Activated naive CD8-positive, alpha-beta T cell treated with anti-CD3 and anti-CD28 coated beads for 36 hours (primary cell): Measurements from ENCODE around the gene INHBC. TPM values are rescaled to one million over a fixed set of nuclear protein-coding genes. Genes with fewer than 3 reads are reported as not detected.
"Not testable (repeated sequence)": the region's sequence is repeated elsewhere in the genome, so short reads cannot be mapped to it uniquely, and the experiment has no call there.

ENCODE experiments used
- DNase-seq: peaks from one replicate; pipeline ENCODE4 v3.0.0; 2021
- H3K27ac Mint-ChIP-seq: one replicate; pipeline ENCODE4 v1.8.0; 2022; ENCODE audit warnings: mild to moderate bottlenecking, moderate library complexity, mixed read lengths
- H3K27me3 Mint-ChIP-seq: one replicate; pipeline ENCODE4 v1.8.0; 2022; ENCODE audit warnings: mild to moderate bottlenecking, mixed read lengths
- H3K36me3 Mint-ChIP-seq: one replicate; pipeline ENCODE4 v1.8.0; 2021; ENCODE audit warnings: mild to moderate bottlenecking, mixed read lengths
- H3K4me1 Mint-ChIP-seq: one replicate; pipeline ENCODE4 v1.8.0; 2021; ENCODE audit warnings: mixed read lengths
- H3K4me3 Mint-ChIP-seq: one replicate; pipeline ENCODE4 v1.8.0; 2022; ENCODE audit warnings: mild to moderate bottlenecking, moderate library complexity, mixed read lengths
- H3K9me3 Mint-ChIP-seq: one replicate; pipeline ENCODE4 v1.8.0; 2022; ENCODE audit warnings: mixed read lengths
- total RNA-seq, 2 experiments: library from RNA; stranded (reverse); gene quantifications; one replicate each; pipeline ENCODE4 v1.2.3, GENCODE V29; 2021

The INHBC gene
- total RNA-seq, 2 experiments from 2014 or later, result not detected

- no peak overlapping the region for H3K27ac Mint-ChIP-seq
- no peak for DNase-seq
- peaks cover 56% of the 10 kb centered on the region for H3K36me3 Mint-ChIP-seq
- H3K4me1 Mint-ChIP-seq, result peaks cover 30% of the 10 kb centered on the region
- no peaks in the 10 kb centered on the region for H3K9me3 Mint-ChIP-seq
- no peak overlapping the region for H3K4me3 Mint-ChIP-seq
- H3K27me3 Mint-ChIP-seq, result no peaks in the 10 kb centered on the region
These were observed 55.5 kb downstream of the INHBC start for GRCh38 chr12:57490126-57490525.

- Mint-ChIP-seq H3K4me3 (peak overlapping the region; percentile 16), H3K9me3 (no peaks in the 10 kb centered on the region), H3K27me3 (no peaks in the 10 kb centered on the region), H3K36me3 (peaks cover 59% of the 10 kb centered on the region), H3K27ac (peak overlapping the region; percentile 76), H3K4me1 (peaks cover 30% of the 10 kb centered on the region)
- no peak for DNase-seq
These were observed 57.1 kb downstream of the INHBC start for GRCh38 chr12:57491393-57492280.

GRCh38 chr12:57495051-57495701 lies 60.6 kb downstream of the INHBC start:
- peaks cover 63% of the 10 kb centered on the region for H3K36me3 Mint-ChIP-seq
- H3K9me3 Mint-ChIP-seq, DNase-seq, H3K4me3 Mint-ChIP-seq, H3K27ac Mint-ChIP-seq, H3K27me3 Mint-ChIP-seq: not testable (repeated sequence)
- peaks cover 19% of the 10 kb centered on the region for H3K4me1 Mint-ChIP-seq

- peak overlapping the region; percentile 32 for H3K27ac Mint-ChIP-seq
- DNase-seq, result no peak
- H3K36me3 Mint-ChIP-seq, result peaks cover 66% of the 10 kb centered on the region
- peaks cover 3% of the 10 kb centered on the region for H3K9me3 Mint-ChIP-seq
- H3K4me3 Mint-ChIP-seq, result no peak overlapping the region
- peaks cover 14% of the 10 kb centered on the region for H3K4me1 Mint-ChIP-seq
- no peaks in the 10 kb centered on the region for H3K27me3 Mint-ChIP-seq
These were observed 62.2 kb downstream of the INHBC start for GRCh38 chr12:57496822-57497221.

- no peak for DNase-seq
- H3K4me1 Mint-ChIP-seq, result peaks cover 14% of the 10 kb centered on the region
- peak overlapping the region; percentile 32 for H3K27ac Mint-ChIP-seq
- no peaks in the 10 kb centered on the region for H3K27me3 Mint-ChIP-seq
- no peak overlapping the region for H3K4me3 Mint-ChIP-seq
- peaks cover 64% of the 10 kb centered on the region for H3K36me3 Mint-ChIP-seq
- H3K9me3 Mint-ChIP-seq, result peaks cover 3% of the 10 kb centered on the region
These were observed 62.9 kb downstream of the INHBC start for GRCh38 chr12:57497223-57498131.

GRCh38 chr12:57498132-57498502 lies 63.5 kb downstream of the INHBC start:
- H3K4me1 Mint-ChIP-seq, result peaks cover 8% of the 10 kb centered on the region
- H3K27me3 Mint-ChIP-seq, result no peaks in the 10 kb centered on the region
- peaks cover 3% of the 10 kb centered on the region for H3K9me3 Mint-ChIP-seq
- no peak overlapping the region for H3K4me3 Mint-ChIP-seq
- H3K36me3 Mint-ChIP-seq, result peaks cover 60% of the 10 kb centered on the region
- DNase-seq, result no peak
- no peak overlapping the region for H3K27ac Mint-ChIP-seq

GRCh38 chr12:57498571-57498970 lies 64.0 kb downstream of the INHBC start:
- Mint-ChIP-seq H3K36me3 (peaks cover 60% of the 10 kb centered on the region), H3K9me3 (peaks cover 3% of the 10 kb centered on the region), H3K27me3 (no peaks in the 10 kb centered on the region), H3K27ac (peak overlapping the region; percentile 27), H3K4me3 (no peak overlapping the region), H3K4me1 (peaks cover 8% of the 10 kb centered on the region)
- DNase-seq, result no peak

- Mint-ChIP-seq H3K27ac (no peak overlapping the region), H3K27me3 (no peaks in the 10 kb centered on the region), H3K9me3 (peaks cover 3% of the 10 kb centered on the region), H3K36me3 (peaks cover 58% of the 10 kb centered on the region), H3K4me1 (peaks cover 11% of the 10 kb centered on the region), H3K4me3 (no peak overlapping the region)
- no peak for DNase-seq
These were observed 65.6 kb downstream of the INHBC start for GRCh38 chr12:57500213-57500612.

Other genes starting within 250 kb of the INHBC start
- gene NXPH4, start 218.0 kb upstream of the INHBC start, total RNA-seq, result under 1 TPM; 0.19 to 0.26 TPM
- gene SHMT2, start 205.1 kb upstream of the INHBC start, total RNA-seq, result 100 to 1,000 TPM; 517 to 532 TPM
- gene STAC3, start 183.6 kb upstream of the INHBC start, total RNA-seq, result 1 to 10 TPM; 2.0 to 2.6 TPM
- 10 to 100 TPM; 22.8 to 24.2 TPM for gene R3HDM2, start 3.7 kb upstream of the INHBC start, total RNA-seq
- 1 to 10 TPM; 1.2 to 1.7 TPM for gene INHBE, start 20.5 kb downstream of the INHBC start, total RNA-seq
- gene GLI1, start 25.0 kb downstream of the INHBC start, total RNA-seq, result under 1 TPM; 0.56 to 0.62 TPM
- 100 to 1,000 TPM; 154 to 162 TPM for gene ARHGAP9, start 45.1 kb downstream of the INHBC start, total RNA-seq
- gene MARS1, start 53.3 kb downstream of the INHBC start, total RNA-seq, result 100 to 1,000 TPM; 423 to 460 TPM
- gene DDIT3, start 85.7 kb downstream of the INHBC start, total RNA-seq, result 10 to 100 TPM; 30.7 to 33.4 TPM
- 10 to 100 TPM; 38.5 to 44.8 TPM for gene MBD6, start 88.0 kb downstream of the INHBC start, total RNA-seq
- 10 to 100 TPM; 73.6 to 81.3 TPM for gene DCTN2, start 112.4 kb downstream of the INHBC start, total RNA-seq
- gene KIF5A, start 115.3 kb downstream of the INHBC start, total RNA-seq, result 1 to 10 TPM; 1.5 to 1.7 TPM
- 10 to 100 TPM; 17.1 to 18.5 TPM for gene PIP4K2C, start 156.4 kb downstream of the INHBC start, total RNA-seq
- 10 to 100 TPM; 18.9 to 20.2 TPM for gene DTX3, start 170.0 kb downstream of the INHBC start, total RNA-seq
- gene ARHGEF25, start 176.7 kb downstream of the INHBC start, total RNA-seq, result 1 to 10 TPM; 1.9 to 2.2 TPM
- 1 to 10 TPM; 1.5 TPM for gene B4GALNT1, start 198.4 kb downstream of the INHBC start, total RNA-seq